GM12873 (cell line): Measurements from ENCODE around the gene HPCA.

Source experiments
- CTCF ChIP-seq: IDR thresholded peaks from 2 replicates; pipeline ENCODE4 v1.5.1; 2012; ENCODE audit warnings: low read depth, mild to moderate bottlenecking, moderate library complexity, low read length, control low read depth; ENCODE audit not compliant: insufficient read depth; ENCODE audit errors: missing control alignments

The HPCA gene

DNA sequence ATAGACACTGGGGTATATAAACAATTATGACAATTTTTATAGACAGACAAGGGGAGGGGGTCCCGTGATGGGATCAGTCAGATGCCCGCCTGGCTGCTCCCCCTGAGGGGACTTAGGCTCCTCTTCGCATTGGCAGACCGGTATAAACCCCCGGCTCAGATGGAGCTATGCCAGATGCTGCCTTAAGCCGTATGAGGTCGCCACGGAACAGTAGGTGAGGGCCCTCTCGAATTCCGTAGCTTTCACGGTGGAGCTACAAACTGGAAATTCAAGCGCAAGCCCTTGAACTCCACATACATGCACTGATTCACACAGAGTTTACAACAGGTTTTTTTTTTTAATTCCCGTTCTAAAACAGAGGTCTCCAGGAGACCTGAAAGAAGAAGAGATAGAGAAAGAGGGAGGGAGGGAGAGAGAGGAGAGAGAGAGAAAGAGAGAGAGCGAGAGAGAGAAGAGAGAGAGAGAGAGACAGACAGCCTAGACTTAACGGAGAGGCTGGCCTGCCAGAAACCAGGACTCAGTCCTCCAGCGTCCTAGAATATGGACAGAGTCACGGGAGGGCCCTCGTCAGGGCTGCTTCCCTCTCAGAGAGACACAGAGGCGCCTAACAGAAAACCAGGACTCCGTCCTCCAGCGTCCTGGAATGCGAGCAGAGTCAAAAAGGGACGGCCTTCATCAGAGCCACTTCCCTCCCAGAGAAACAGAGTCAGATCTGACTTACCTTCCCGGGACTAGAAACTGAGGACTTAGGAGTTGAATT is 39.3 kb downstream of the HPCA start:
- peak; percentile 15 for TF ChIP-seq CTCF

DNA sequence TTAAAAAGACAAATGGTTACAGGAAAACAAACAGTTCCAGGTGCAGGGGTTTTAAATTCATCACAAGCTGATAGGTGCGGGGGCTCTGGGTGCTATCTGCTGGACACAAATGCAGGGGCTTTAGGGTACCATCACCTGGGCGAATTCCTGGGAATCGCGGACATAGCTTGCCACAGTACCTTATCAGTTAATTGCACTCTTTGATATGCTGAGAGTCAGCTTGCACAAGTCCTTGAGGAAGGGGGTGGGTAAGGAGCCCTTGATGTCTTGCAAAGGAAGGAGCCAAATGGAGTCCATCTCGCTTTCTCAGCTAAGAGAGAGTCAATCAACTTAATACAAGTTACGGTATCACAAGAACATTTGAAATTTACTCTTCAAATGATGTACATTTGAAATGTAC is 40.3 kb downstream of the HPCA start:
- no peak for TF ChIP-seq CTCF

- no peak for TF ChIP-seq CTCF
Measured at GRCh38 chr1:32927441-32927840, 41.1 kb downstream of the HPCA start.

DNA sequence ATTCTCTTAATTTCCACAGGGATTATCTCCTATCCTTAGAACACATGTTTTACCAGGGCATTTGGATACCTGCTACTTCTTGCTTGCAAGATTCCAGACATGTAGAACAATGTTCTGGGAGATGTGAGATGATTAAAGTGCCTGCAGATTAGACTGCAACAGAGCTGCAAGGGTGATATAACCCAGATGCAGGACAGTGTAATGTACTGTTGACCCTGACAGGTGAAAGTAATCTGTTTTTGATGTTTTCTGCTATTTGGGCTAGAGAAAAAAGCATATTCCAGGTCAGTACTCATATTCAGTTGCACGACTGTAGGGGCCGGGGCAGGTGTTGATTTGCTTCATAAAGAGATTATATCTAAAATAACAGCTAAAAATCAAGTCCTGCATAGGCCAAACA is 42.0 kb downstream of the HPCA start:
- no peak for TF ChIP-seq CTCF

- no peak for TF ChIP-seq CTCF
Measured at GRCh38 chr1:32928715-32929114, 42.4 kb downstream of the HPCA start.

DNA sequence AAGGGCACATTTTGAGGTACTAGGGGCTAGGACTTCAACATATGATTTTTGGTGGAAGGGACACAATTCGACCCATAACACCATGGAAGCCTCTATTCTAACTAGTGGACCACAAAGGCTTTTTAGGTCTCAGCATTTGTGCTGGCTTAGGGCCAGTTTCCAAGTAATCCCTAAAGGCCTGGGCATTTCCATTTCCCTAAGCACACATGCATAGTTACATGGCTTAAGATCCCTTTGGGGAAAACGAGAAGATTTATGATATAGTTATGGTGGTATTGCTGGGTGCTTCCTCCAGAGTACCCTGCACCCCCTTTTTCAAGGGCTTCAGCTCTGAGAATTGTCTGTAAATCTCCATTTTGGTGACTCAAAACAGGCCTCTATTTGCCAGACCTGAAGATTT is 43.1 kb downstream of the HPCA start:
- TF ChIP-seq CTCF, result no peak

DNA sequence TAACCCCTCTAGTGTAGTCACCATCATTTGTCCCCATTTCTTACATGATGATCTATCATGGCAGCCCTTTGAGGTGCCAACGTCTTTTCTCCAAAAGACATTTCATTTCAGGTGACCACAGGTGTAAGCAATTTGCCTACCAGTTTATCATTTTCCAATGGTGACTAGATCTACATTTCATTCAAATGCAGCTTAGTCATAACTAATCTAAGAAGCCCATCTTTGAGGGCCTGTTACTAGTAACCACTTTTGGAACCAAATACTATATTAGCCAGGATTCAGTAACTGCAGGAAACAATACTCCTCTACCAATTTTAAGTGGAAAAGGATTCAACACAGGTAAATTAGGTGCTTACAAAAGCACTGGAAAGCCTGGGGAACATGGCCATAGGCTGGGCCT is 45.5 kb downstream of the HPCA start:
- no peak for TF ChIP-seq CTCF
